NT2/D1 (cell line): ENCODE data around the gene KAZN.

ENCODE experiments used
- SUZ12 ChIP-seq: IDR thresholded peaks from 2 replicates; pipeline ENCODE4 v1.6.1; 2011; ENCODE audit not compliant: insufficient read length, insufficient read depth; ENCODE audit errors: extremely low read depth
- ZNF274 ChIP-seq: IDR thresholded peaks from 2 replicates; pipeline ENCODE4 v1.6.1; 2011; ENCODE audit warnings: mild to moderate bottlenecking, low read depth, low read length

- TF ChIP-seq ZNF274 (no peak), SUZ12 (no peak)
Observed at GRCh38 chr1:14706631-14707030, 108.1 kb downstream of the KAZN start.
